GM21381 (cell line): Measurements from ENCODE around the gene TRABD.
"Not testable (repeated sequence)": the region's sequence is repeated elsewhere in the genome, so short reads cannot be mapped to it uniquely, and the experiment has no call there.

Experiments used
- ATAC-seq: cut with Tn5 transposase; IDR thresholded peaks from one replicate; pipeline ENCODE4 v1.9.1; 2021; ENCODE audit warnings: mild to moderate bottlenecking, moderate library complexity; ENCODE audit not compliant: unreplicated experiment

TRABD gene

GRCh38 chr22:50151571-50152537, 33.9 kb upstream of the TRABD start:
- no peak for ATAC-seq

DNA sequence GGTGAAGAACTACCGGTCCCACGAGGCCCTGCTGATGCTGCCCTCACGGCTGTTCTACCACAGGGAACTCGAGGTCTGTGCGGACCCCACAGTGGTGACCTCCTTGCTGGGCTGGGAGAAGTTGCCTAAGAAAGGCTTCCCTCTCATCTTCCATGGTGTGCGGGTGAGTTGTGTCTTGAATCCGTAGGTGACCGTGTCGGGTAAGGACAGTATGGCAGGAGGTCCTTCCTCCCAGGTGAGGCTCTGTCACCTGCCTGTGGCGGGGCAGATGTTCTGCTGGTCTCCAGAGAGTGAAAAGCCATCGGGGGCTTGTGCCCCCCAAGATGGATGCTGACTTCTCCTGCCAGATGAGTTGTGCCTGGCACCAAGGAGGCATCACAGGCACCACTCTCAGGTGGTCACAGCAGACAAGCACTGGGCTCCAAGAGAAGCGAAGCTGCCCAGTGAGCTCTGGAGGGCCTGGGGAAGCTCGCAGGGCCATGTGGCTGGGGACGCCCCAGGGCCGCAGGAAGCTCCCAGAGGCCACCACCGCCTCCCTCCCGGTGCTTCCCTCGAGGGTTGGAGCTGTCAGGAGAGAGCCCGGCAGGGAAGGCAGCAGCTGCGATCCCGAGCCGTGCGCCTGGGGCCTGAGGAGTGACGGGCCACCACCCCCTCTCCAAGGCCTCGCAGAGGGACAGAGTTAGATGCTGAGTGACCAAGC, 32.5 kb upstream of the TRABD start:
- ATAC-seq = no peak

DNA sequence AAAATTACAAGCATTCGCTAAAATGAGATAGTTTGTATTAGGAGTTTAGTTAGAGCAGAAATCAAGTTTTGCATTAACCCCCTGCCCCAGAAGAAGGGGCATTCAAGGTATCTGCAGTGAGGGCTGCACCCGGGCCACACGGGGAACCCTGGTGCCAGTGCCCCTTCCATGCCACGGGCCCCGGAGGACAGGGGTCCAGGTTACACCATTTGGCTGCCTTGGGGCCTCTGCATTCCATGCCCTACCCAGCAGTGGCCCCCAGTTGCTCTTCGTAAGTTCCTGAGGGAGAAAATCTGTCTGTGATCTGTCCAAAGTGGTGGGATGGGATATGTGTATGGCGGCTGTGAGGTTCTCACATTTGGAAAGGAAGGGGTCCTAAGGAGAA, 32.0 kb upstream of the TRABD start:
- no peak for ATAC-seq

GRCh38 chr22:50157709-50158375, 27.9 kb upstream of the TRABD start:
- ATAC-seq = no peak

GRCh38 chr22:50160947-50161346, 24.8 kb upstream of the TRABD start:
- no peak for ATAC-seq

DNA sequence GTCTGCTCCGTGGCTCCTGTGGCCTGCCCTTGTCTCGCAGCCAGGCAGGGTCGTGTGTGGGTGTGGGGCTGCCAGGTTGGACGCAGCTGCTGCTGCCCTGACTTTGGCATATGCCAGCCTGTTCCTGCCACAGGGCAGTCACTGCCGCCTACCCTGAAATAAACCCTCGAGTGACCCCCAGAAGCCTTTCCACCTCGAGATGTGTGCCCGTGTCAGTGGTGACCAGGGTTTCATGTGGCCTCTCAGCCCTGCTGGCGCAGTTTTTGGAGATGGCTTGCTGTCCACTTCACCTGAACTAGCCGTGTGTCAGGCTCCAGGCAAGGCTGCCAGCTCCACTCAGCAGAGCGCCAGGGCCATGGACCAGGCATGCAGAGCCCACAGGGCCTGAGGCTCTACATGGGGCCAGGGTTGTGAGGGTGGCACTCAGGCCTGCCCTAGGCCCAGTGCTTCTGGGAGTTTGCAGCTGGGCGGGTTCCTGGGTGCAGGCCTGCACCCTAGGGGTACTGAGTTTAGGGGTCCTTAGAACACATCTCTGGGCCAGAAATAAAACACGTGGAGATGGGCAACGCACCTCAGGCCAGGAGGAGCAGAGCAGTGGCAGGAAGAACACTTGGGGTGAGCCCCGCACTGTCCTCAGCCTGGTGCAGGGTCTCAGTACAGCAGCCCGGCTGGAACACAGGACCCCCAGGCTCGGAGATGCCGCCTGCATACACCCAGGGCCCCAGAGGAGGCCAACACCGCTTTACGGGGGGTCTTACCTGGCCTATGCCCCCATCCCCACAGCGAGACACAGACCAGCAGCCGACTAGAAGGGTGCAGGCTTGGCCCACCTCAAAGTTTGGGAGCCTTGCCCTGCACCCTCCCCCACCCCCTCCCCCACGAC, 24.0 kb upstream of the TRABD start:
- ATAC-seq = no peak

DNA sequence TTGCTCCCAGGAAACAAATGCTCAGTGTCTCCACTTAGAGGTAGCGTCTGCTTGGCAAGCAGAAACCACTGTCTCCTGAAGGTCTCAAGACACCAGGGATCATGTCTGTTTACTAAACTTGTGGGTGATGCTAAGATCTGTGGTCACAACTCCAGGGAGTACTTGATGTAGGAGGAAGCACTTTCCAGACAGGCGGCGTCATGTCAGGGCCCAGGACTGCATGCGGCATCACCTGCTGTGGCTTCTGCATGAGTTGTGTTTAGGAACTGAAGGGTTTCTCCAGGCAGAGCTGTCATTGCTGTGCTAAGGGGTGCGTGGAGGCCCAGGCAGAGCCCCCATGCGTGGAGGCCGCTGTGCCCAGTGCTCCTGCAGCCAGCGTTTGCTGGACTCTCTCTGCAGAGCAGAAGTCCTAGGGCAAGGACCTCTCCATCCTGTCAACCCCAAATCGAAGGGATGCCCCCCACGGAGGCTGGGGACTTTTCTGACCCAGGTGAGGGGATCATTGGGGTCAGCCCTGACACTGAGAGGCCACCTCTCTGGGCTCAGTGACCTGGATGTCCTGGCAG, 23.2 kb upstream of the TRABD start:
- no peak for ATAC-seq

GRCh38 chr22:50165436-50166123, 20.1 kb upstream of the TRABD start:
- ATAC-seq = no peak

DNA sequence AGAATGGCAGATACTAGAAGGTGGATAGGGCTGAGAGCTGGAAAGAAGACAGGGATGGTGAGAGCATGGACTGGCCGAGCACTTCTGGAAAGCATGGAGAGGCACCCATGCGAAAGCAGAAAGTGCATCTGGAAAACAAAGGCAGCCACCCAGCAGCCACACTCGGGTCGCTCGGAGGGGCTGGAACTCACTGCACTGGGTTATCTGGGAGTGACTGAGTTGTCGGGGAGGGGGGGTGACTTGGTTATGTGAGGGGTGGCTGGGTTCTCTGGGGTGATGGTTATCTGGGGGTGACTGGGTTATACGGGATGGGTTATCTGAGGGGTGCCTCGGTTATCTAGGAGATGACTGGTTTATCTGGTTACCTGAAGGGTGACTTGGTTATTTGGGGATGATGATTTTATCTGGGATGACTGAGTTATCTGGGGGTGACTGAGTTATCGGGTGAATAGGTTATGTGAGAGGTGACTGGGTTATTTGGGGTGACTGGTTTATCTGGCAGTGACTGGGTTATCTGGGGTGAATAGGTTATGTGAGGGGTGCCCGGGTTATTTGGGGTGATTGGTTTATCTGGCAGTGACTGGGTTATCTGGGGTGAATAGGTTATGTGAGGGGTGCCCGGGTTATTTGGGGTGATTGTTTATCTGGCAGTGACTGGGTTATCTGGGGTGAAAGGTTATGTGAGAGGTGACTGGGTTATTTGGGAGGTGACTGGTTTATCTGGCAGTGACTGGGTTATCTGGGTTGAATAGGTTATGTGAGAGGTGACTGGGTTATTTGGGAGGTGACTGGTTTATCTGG, 17.8 kb upstream of the TRABD start:
- no peak for ATAC-seq

GRCh38 chr22:50168490-50169180, 17.1 kb upstream of the TRABD start:
- ATAC-seq = not testable (repeated sequence)

GRCh38 chr22:50169181-50169759, 16.4 kb upstream of the TRABD start:
- ATAC-seq = no peak

- ATAC-seq = no peak
Observed at GRCh38 chr22:50169774-50170341, 15.9 kb upstream of the TRABD start.

DNA sequence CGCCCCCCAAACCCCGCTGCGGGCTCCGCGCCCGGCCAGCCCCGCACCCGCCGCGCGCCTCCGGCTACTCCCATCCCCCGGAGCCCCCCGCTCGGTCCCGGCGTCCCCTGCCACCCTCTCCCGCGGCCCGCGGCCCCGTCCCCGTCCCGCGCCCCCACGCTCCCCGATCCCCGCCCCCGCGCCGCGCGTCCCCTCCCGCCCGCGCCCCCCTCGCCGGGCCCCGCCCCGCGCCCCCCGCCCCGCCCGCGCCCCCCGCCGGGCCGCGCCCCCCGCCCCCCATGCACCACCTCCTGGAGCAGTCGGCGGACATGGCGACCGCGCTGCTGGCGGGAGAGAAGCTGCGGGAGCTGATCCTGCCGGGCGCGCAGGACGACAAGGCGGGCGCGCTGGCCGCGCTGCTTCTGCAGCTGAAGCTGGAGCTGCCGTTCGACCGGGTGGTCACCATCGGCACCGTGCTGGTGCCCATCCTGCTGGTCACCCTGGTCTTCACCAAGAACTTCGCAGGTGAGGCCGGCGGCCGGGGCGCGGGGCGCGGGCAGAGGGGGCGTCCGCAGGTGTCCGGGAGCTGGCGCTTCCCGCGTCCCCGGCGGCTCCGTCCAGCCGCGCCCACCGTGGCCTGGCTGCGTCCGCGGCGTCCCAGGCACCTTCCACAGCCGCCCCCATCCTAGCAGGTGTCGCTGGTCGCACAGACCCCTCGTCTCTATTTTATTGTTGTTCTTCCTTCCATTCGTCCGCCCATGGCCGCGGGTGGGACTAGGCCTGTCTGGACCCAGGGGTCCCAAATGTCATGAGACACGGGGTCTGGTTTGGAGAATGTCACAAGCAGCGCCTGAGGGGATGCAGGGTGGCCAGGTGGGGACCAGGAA, 15.0 kb upstream of the TRABD start, which contains the start of gene PANX2:
TSS of gene PANX2 (plus strand) at position 279 of the 866 bp plus-strand sequence. CDS start at position 279, 0 bp downstream.
- no peak for ATAC-seq

DNA sequence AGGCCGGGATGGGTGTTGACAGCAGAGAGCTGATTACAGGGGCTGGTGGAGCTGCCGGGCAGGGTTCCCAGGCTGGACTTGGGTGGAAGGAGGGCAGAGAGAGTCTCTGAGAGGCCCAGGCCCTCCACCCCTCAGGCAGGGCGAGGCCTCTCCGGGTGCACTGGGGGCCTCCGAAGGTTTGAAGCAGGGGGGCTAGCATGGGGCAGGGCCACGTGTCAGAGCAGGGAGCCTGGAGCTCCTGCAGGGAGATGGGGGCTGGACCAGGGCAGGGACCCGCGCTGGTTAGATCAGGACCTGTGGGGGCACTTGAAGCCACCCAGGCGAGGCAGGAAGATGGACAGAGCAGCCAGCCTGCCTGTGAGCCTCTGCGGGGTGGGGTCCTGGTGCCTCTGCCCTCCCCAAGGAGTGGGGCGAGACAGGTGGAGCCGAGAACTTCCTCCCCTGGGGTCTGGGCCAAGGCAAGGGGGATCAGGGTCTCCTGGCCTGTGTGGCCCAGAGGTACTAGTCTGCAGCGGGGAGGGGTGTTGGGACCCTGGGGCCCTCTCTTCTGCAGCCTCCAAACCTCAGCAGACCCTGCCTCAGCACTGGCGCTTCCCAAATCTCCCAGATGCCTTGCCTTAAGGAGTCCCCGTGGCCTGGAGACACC, 14.3 kb upstream of the TRABD start:
- ATAC-seq = no peak

- ATAC-seq = no peak
Observed at GRCh38 chr22:50171965-50172421, 13.7 kb upstream of the TRABD start.
